Measurements from ENCODE around the gene SLC28A2.
"Not testable (repeated sequence)": the region's sequence is repeated elsewhere in the genome, so short reads cannot be mapped to it uniquely, and the experiment has no call there.

SLC28A2 gene

DNA sequence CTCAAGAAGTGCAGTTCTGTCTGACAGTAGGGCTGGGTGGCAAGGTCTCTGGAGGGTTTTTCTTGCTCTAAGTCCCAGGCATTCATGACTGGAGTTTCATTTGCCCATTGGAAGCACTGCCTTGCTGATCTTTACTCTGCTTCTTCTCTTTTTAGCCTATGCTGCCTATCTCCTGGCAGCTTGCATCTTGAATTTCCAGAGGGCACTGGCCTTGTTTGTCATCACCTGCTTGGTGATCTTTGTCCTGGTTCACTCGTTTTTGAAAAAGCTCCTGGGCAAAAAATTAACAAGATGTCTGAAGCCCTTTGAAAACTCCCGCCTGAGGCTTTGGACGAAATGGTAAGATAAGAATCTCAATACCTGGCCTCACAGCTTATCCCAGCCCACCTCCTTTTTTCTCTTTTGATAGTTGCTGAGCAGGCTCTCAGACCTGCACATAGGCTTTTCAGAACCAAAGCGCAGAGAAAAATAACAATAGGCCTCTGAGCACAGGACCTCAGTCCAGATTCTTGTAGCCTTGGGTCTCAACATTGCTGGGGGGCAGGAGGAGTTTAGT, 10.9 kb downstream of the SLC28A2 start:
- no peak for DNase-seq

DNA sequence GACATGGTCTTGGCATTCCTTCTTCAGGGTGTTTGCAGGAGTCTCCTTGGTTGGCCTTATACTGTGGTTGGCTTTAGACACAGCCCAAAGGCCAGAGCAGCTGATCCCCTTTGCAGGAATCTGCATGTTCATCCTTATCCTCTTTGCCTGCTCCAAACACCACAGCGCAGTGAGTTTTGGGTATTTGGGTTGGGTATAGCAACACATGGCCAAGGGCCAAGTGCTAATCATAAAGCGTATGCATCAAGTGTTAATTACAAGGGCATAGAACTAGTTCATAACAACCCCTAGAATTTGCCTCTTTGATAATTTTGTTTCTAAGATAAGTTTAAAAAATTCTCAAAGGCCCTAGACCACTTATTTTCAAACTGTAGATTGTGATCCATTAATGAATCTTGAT, 11.8 kb downstream of the SLC28A2 start:
- no peak for DNase-seq

DNA sequence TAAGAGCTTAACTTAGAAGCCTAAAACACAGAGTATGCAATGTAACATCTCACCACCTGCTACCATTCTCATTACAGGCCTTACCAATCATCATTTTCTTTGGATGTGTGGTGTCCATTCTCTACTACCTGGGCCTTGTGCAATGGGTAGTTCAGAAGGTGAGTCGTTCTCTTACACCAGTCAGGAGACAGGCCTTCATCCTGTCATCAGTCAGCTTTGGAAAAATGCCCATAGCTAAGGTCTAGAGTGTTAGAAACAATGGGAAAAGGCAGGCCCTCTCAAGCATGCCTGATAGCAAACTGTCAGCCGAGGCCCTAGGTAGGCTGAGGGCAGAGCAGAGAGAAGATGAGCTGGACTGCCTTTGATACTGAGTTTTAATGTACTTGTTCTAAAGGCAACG, 13.5 kb downstream of the SLC28A2 start:
- DNase-seq: no peak

DNA sequence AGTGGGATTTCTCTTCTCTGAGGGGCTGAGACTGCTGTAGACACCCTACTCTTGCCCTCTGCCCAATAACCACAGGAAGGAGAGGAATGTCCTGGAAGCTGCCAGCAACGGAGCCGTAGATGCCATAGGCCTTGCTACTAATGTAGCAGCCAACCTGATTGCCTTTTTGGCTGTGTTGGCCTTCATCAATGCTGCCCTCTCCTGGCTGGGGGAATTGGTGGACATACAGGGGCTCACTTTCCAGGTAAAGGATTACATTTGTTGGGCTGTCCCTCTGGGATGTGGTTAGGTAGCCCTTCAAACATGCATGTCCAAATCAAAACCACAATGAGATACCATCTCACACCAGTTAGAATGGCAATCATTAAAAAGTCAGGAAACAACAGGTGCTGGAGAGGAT, 16.1 kb downstream of the SLC28A2 start:
- peak in 1 of 3 experiments; percentile 1 for DNase-seq

DNA sequence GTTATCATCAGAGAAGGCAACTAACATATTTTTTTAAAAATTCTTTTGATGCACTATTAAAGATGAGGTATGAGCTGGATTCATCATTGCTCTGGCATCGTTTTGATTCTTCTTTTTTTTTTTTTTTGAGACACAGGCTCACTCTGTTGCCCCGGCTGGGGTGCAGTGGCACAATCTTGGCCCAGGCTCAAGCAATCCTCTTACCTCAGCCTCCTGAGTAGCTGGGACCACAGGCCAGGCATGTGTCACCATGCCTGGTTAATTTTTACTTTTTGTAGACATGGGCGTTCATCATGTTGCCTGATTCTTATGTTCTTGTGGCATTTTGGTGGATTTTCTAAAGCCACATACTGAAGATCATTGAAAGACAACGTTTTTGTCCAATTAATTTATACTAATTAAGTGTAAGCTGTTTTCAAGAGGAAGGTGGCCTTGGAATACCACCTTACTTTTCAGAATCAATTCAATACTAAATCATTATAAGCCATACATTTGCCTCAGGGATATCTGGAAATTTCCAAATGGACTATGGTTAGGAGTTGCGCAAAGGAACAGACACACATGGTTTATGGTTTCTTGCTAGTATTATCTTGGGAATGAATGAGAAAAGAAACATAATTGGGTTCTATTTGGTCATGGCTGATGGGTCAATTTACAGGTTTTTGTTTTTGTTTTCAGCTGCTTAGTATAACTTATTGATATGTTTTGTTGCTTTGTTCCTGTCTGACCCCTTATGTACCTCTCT, 22.8 kb downstream of the SLC28A2 start:
- DNase-seq: no peak

DNA sequence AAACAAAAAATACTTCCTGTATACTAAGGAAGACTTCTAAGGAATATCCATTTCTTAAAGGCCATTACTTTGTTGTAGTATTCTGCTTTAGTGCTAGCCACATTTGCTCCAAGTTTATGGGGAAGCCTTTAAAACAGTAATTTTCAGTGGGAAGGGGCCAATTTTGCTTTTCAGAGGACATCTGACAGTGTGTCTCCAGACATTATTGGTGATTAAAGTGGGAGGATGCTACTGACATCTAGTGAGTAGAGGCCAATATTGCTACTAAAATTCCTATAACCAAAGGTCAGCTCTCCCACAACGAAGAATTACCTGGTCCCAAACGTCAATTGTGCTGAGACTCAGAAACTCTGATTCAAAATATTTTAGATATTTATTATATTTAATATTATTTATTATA, 24.8 kb downstream of the SLC28A2 start:
- DNase-seq: peak in 1 of 3 experiments; percentile 53

DNA sequence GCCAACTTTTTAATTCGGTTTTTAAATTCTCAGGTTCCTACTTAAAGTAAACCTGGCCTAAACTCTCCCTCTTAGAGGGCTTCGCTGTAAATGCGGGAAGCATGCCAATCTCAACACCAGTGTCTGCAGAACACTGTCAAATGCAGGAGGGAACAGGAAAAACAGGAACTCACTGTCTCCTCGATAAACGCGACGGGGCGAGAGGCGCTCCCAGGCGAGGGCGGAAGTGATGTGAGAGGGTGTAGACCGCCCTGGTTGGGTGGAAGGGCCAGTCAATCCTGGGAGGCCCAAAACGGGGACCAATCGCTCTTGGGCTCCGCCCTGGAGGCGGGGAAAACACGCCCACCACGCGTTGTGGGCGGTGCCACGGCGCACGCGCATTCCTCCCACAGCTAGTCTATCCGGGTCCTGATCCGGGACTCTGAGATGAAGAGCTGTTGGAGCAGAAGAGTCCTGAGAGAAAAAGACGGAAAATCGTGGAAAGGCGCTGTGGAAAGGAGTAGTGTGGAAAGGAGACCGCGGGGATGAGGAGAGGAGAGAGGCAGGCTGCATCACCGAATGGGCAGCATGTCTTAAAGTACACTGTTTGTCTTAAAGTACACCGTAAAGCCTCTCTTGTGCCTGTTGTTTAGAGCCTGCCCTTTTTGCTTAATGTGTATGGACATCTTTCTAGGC, 27.1 kb downstream of the SLC28A2 start:
- peak; percentile 93 to 97 (median 94) for DNase-seq

DNA sequence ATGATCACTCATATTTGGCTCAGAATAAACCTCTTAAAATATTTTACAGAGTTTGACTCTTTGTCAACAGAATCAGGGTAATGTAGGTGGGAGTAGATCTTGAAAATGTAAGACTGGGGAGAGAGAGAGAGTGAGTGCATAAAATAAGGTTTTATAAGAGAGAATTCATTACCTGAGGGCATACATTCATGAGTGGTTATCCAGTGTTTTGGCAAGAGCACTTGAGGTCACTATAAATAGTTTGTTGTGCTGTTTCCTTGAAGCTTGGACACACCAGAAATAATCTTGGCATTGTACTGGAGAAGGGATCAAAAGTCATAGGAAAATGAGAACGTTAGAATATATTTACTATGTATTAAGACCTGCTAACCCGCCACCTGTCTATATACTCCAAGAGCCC, 33.4 kb downstream of the SLC28A2 start:
- no peak for DNase-seq

DNA sequence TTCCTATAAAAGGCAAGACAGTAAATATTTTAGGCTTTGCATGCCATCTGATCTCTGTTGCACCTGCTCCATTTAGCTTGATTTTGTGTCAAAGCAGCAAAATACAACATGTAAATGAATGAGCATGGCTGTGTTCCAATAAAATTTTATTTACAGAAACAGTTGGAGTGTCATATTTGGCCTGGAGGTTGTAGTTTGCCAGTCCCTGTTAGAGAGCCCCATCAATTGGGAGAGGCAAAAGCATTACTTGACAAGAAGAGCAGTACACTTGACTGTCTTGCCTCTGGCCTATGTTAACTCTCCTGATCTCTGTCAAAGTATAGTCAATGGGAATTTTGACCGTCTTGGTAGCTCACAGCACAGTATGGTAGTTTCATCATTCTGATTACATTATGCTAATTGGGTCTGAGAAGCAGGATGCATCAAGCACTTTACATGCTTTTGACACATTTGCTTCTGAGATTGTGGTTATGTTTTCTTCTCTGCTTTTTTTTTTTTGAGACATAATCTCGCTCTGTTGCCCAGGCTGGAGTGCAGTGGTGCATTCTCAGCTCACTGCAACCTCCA, 35.4 kb downstream of the SLC28A2 start:
- DNase-seq: peak in 2 of 3 experiments; percentile 5

DNA sequence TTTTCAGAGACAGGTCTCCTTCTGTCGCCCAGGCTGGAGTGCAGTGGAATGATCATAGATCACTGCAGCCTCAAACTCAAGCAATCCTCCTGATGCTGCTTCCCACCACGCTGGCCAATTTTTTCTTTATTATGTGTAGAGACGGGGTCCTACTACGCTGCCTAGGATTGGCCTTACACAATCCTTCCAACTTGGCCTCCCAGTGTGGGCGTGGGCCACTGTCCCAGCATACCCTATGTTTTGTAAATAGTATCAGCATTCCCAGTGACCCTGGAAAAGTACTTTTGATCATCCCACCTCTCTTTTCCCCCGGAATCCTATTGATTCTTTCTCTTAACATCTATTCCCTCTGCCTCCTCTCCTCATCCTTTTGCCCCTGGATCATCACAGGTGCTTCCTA, 36.9 kb downstream of the SLC28A2 start:
- DNase-seq: no peak

DNA sequence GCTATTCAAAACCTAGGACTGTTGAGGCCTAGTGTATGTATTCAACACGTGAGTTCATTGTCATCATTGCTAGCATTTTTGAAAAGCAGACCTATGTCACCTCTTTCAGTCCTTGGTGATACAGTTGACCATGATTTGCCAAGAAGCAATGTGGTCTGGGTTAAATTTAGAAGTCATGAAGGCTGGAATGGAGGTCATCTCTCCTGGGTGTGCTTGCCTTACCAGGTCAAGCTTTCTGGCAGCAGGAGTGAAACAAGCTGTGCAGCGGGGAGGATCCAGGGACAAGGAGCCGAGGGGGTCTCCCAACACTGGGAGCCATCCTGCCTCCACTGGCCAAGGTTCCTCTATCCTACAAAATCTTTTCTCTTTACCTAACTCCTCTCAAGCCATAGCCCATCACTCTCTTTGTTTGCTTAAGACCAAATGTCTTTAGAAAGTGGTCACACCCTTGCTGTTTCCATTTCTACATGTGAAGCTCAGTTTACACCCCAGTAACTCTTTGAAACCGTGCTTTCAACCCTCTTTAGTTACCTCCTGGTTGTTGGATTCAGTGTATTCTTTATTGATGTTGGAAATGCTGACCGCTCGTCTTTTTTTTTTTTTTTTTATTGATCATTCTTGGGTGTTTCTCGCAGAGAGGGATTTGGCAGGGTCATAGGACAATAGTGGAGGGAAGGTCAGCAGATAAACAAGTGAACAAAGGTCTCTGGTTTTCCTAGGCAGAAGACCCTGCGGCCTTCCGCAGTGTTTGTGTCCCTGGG, 40.0 kb downstream of the SLC28A2 start:
- peak in 1 of 3 experiments; percentile 19 for DNase-seq

DNA sequence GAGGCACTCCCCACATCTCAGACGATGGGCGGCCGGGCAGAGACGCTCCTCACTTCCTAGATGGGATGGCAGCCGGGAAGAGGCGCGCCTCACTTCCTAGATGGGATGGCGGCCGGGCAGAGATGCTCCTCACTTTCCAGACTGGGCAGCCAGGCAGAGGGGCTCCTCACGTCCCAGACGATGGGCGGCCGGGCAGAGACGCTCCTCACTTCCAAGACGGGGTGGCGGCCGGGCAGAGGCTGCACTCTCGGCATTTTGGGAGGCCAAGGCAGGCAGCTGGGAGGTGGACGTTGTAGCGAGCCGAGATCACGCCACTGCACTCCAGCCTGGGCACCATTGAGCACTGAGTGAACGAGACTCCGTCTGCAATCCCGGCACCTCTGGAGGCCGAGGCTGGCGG, 41.3 kb downstream of the SLC28A2 start:
- not testable (repeated sequence) for DNase-seq

DNA sequence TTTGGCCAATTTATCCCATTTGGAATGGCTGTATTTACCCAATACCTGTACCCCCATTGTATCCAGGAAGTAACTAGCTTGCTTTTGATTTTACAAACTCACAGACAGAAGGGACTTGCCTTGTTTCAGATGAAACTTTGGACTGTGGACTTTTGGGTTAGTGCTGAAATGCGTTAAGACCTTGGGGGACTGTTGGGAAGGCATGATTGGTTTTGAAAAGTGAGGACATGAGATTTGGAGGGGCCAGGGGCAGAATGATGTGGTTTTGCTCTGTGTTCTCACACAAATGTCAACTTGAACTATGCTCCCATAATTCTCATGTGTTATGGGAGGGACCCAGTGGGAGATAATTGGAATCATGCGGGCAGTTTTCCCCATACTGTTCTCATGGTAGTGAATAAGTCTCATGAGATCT, 46.9 kb downstream of the SLC28A2 start:
- not testable (repeated sequence) for DNase-seq

DNA sequence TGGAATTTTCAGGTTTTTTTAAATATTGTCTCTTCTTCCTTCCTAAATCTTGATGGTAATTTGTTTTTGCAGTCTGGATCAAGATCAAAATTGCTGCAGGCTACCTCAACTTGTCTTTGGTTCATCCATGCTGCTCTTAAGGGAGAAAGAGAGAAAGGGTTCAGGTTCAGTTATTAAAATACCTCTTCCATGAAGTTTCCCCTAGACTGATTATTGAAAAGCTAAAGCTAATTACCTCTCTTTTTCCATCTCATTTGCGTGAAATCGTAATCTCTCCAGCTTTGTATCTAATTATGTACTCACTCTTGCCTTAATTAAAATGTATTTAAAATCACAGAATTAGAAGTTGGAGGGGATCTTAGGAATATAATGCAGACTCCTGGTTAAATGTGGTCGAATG, 52.7 kb downstream of the SLC28A2 start:
- no peak for DNase-seq

DNA sequence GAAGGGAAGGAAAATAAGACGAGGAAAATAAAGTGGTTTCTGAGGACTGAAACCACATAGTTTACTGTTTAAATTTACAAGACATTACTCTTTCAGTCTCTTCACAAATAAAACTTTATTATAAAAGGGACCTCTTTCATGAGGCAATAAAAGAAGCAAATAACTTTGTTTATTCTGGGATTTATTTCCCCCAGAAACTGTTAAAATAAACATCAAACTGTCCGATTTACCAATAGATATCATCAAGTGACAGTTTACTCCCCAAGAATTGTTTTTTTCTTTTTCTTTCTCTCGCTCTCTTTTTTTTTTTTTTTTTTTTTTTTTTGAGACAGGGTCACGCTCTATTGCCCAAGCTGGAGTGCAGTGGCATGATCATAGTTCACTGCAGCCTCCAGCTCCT, 54.1 kb downstream of the SLC28A2 start:
- no peak for DNase-seq

DNA sequence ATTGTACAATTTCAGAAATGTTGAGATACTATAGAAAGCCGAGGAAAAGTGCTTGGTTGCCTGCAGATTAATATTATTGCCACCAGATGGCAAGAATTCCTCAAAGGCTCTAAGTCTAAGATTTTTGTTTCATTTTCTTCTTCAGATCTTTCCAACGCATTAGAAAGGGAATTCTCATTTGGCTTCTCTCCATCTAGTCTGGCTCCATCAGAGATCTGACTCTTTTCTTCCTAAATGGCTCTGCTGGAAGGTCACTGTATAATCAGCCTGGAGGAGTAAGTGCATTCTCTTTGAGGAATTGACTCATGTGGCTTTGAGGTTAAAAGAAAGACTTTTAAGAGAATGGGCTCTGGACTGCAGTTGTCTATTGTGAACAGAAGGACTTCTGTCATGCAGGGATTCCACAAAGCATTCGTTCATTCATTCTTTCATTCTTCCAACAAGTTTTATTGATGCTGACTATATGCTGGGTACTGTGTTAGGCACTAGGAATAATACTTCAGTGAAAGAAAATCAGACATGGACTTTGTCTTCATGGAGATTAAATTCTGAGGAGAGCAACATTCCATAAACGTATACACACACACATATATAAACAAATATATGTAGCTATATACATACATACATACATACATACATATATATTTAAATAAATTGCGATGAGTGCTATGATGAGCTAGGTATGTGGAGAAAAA, 55.3 kb downstream of the SLC28A2 start:
- DNase-seq: peak in 1 of 3 experiments; percentile 35

DNA sequence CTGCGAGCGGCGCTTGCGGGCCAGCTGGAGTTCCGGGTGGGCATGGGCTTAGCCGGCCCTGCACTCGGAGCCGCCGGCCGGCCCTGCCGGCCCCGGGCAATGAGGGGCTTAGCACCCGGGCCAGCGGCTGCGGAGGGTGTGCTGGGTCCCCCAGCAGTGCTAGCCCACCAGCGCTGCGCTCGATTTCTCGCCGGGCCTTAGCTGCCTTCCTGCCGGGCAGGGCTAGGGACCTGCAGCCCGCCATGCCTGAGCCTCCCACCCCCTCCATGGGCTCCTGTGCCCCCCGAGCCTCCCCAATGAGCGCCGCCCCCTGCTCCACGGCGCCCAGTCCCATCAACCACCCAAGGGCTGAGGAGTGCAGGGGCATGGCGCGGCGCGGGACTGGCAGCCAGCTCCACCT, 62.1 kb downstream of the SLC28A2 start:
- DNase-seq: not testable (repeated sequence)

DNA sequence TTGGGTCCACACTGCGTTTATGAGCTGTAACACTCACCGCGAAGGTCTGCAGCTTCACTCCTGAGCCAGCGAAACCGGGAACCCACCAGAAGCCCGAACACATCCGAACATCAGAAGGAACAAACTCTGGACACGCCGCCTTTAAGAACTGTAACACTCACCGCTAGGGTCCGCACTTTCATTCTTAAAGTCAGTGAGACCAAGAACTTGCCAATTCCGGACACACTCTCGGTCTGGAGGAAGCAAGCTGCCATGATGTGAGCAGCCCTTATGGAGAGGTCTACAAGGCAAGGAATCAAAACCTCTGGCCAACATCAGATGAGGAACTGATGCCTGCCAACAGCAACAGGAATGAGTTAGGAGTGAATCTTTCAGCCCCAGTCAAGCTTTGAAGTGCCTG, 62.9 kb downstream of the SLC28A2 start:
- no peak for DNase-seq

DNA sequence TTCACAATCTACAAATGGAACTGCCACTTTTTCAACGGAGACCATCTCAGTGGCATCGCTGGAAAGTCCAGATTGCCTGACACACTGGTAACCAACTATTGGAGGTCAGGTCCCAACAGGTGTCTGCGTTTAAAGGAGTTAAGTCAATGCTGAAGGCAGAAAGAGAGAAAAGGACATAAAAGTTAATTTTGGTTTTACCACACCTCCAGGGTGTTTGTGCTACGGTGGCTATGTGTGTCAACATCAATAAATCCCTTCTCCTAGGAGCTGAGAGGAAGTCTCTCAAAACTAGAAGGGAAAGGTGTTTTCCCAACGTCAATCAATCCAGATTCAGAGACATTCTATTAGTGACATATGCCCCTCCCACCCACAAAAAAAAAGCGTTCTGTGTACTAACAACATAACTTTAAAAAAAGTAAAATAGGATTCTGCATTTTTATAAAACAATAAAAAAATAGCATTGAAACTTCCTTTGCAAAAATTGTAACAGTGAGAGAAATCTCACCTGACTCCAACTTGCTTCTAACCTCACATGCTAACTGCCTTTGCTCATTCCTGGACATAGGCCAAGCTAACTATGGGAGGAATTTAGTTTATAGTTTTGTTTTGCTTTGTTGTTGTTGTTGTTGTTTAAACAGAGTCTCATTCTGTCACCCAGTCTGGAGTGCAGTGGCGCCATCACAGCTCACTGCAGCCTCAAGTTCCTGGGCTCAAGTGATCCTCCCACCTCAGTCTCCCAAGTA, 67.6 kb downstream of the SLC28A2 start:
- DNase-seq: no peak

DNA sequence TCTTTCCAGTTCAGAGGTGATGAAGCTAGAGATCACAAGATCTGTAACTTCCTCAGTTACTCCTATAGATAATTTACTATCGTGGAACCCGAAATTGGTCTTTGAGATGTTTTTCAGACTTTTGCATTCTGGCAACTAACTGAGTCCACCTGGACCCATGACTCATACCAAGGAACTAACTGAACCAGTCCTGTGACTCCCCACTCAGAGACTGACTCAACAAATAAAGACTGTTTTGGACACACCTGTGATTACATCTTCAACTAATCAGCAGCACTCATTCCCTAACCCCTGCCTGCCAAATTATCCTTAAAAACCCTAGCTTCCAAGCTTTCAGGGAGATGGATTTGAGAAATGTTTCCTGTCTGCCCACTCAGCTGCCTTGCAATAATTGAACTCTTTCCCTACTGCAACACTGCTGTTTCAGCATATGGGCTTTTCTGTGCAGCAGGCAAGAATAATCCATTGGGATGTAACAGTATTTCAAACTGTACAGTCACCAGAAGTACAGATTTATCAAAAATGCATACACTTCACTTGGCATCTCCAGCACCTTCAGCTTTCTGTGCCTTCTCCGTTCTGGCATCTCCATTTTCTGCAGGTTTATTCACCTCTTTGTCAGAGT, 68.7 kb downstream of the SLC28A2 start:
- DNase-seq: no peak

DNA sequence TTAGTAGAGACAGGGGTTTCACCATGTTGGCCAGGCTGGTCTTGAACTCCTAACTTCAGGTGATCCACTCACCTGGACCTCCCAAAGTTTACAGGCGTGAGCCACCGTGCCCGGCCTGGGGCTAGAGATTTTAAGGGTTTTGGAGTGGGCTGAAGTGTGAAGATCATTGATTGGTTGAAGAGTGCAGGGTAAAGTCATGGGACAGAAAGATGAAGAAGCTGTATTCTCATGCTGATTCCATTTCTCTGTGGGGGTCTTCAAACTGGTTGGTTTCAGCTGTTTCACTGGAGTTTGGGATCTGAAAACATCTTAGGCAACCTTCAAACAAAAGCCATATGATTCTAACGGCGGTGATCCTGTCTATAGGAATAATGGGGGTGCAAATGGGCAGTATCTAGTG, 74.2 kb downstream of the SLC28A2 start:
- DNase-seq: no peak

Measured in NCI-H1417 (cell line).